Limb (tissue), 2 donors: ENCODE data around the gene NDST1.

ENCODE experiments used
- DNase-seq, 2 donors: peaks; one replicate each; pipeline ENCODE4 v3.0.0-alpha.2; 2016; ENCODE audit errors: extremely low spot score in 2 of 2

The NDST1 gene

GRCh38 chr5:150567031-150567717 is 59.2 kb downstream of the NDST1 start:
- DNase-seq: peak in 1 of 2 donors; percentile 49

- no peak for DNase-seq
Measured at GRCh38 chr5:150568663-150569062, 60.7 kb downstream of the NDST1 start.

GRCh38 chr5:150570333-150570732 is 62.4 kb downstream of the NDST1 start:
- peak in 1 of 2 donors; percentile 26 for DNase-seq

GRCh38 chr5:150571836-150572235 is 63.9 kb downstream of the NDST1 start:
- DNase-seq: no peak

GRCh38 chr5:150573216-150573615 is 65.3 kb downstream of the NDST1 start:
- DNase-seq: no peak

- peak in 1 of 2 donors; percentile 27 for DNase-seq
Measured at GRCh38 chr5:150573867-150574817, 66.2 kb downstream of the NDST1 start.

- peak; percentile 51 to 80 for DNase-seq
Measured at GRCh38 chr5:150574818-150575547, 67.1 kb downstream of the NDST1 start.

GRCh38 chr5:150575745-150576448 is 68.0 kb downstream of the NDST1 start:
- peak in 1 of 2 donors; percentile 32 for DNase-seq

- peak in 1 of 2 donors; percentile 17 for DNase-seq
Measured at GRCh38 chr5:150576449-150576949, 68.6 kb downstream of the NDST1 start.

- DNase-seq: peak in 1 of 2 donors; percentile 23
Measured at GRCh38 chr5:150577378-150578139, 69.6 kb downstream of the NDST1 start.

GRCh38 chr5:150578781-150579461 is 71.0 kb downstream of the NDST1 start:
- DNase-seq: peak in 1 of 2 donors; percentile 27

- DNase-seq: peak in 1 of 2 donors; percentile 19
Measured at GRCh38 chr5:150579462-150580400, 71.8 kb downstream of the NDST1 start.

- DNase-seq: no peak
Measured at GRCh38 chr5:150580917-150581316, 73.0 kb downstream of the NDST1 start.

GRCh38 chr5:150582241-150583109 is 74.5 kb downstream of the NDST1 start:
- peak; percentile 83 to 91 for DNase-seq

GRCh38 chr5:150583541-150584225 is 75.8 kb downstream of the NDST1 start:
- peak in 1 of 2 donors; percentile 22 for DNase-seq

- peak in 1 of 2 donors; percentile 48 for DNase-seq
Measured at GRCh38 chr5:150584556-150585335, 76.8 kb downstream of the NDST1 start.
